Kasumi-1 (cell line): Measurements from ENCODE around the gene IQCM.
A peak's percentile ranks its signal among the peaks of the same experiment; 100 is the strongest.

Experiments used
- DNase-seq, 2 experiments: peaks; one replicate each; lab custom pipeline; 2025; lab: John Stamatoyannopoulos, UW

Gene IQCM

DNA sequence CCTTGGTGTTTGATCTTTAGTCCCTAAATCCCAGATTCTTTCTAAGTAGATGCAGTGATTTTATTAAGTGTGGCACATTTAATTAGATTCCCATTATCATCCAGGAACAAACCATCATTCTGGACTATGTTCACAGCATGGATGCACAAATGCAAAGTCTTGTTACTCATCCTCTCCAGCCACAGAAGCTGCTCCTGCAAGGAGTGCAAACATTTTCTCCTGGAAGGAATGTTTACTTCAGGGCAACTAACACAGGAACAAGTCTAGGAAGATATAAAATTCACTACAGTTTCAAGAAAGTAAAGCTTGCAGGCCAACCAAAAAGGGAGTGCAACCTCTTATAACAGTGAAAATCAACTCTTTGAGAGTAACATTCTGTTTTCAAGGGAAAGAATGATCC lies 106.0 kb downstream of the IQCM start:
- DNase-seq = no peak

DNA sequence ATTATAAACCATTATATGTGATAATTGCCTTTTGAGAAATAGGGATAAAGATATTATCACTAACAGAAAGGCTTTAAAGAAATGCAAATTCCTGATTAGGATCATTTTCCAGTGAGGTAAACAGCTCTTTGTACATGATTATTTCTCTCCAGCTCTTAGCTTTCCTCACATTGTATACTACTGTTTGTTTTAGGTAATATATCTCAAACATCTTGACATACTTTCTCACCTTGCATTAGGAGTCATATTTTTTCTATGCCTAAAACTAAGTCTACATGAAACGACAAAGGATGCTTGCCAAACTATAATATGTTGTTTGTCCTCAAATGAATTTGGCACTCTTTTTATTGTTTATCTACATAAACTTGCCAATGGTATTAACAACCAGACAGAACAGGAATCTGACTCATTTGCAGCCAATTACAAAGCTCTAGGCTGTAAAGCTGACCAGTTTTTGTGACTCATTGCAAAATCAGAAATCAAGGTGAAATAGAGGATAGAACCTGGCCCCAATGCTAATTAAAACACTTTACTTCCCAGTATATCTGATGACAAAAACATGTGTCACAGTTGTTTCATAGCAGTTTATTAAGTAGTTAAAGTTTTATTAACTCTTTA lies 107.0 kb downstream of the IQCM start:
- DNase-seq = no peak

DNA sequence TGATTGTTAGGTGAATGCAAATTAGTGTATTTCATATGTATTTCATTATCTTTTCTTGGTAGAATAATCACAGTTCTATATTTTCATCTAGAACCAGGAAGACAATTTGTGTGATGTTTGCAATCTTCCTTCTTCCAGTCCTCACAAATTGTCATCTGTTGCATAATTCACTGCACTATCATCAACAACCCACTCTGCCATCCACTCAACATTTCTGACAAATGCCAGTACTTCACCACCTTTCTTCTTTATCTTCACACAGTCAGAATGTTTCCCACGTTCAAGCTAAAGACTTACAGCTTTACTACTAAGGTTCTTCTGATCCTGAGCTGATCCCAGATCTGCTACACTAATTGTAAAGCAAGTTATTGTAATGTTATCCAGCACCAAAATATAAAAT lies 107.8 kb downstream of the IQCM start:
- DNase-seq = no peak

DNA sequence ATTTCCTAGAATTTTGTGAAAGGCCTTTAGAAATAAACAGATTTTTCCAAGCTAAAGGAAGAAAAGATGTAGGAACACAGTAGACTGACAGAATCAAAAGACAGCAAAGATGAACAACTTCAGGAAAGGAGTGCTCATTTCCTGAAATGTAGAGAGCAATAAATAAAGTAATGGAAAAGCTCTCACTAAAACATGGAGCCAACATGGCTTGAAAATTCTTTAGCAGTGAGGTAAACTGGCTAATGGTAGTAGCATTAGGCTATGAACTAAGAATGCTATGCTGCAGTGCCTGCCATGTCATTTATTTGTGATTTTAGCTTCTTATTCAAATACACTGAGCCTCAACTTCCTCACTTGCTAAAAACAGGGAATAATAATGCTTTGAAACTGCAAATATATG lies 108.7 kb downstream of the IQCM start:
- DNase-seq = no peak

DNA sequence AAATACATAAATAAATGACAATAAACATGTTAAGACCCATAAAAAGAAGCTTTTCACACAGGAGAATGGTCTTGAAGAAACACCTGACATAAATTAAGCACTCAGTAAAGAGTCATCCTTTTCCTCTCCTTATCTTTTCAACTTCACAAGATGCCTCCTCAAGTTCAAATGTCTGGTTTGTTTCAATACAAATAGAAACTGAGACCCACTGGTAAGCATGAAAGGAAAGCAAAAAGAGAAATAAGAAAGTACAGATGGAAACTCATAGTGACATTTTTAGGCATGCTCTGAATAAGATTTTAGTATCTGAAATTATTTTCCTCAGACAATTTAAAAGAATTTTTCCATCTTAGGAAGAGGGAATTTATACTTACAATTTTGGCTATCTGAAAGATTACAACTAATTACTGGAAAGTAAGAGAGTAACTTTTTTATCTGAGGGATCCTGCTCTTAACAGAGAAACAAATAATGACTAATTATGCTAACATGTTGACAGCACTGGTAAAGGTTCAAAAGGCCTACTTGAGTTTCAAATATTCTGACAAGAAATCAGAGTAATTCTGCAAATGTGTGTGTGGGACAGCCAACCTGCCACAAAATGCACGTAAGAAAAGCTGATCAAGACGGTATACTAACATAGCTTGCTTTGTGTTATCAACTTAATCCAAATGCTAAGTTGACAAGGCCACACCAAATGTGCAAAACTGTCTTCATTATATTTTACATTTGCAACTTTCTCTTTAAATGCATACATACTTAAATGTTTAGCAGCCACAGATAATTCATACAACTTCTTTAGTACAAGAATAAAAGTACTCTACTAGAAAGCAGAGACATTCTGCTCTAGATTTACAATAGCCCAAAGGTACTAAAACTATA lies 113.0 kb downstream of the IQCM start:
- DNase-seq = no peak

DNA sequence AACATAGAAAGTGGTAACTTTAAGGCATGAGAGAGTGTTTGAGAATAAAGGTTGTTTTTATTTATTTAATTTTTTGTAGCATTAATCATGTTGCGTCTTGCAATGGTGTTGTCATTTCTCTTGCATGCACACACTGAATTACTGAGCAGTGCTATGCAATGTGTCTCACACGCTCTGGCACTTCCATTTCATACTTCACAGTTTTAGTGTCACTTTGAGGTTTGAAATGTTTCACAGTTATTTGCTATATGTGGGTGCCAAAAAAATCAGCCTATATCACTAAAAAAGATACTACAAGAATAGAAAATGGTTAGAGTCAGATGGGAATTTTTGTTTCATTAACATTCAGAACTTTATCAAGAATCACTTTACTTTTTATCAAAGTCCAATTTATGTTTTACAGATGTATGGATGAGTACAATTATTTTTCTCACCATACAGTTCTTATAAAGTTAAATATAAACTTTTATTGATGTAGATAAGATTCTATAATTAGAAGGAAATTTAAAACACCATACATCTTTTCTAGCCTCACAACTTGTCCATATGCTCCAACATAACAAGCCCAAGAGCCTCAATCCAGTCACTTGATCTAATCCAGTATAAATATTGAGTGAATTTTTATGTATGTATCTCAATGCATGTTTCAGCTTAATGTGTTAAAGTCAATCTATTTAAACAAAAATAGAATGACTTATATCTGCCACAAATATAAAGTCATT lies 114.0 kb downstream of the IQCM start:
- DNase-seq = no peak

DNA sequence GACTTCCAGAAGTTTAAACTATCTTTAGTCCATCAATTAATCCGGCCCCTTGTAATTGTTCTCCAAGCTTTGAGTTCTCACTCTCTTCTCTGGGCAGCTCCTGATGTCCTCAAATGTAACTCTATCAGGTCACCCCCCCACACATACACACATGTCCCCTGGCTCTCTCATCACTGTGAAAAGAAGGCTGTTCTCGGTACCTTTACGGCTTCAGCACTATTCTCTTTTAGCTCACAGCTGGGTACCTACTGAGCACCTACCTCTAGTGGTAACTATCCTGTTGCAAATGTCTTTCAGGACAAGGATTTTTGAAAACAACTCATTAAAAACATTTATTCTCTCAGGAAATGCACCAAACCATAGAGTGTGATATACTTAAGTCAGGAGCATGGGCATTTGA lies 115.4 kb downstream of the IQCM start:
- DNase-seq = no peak

DNA sequence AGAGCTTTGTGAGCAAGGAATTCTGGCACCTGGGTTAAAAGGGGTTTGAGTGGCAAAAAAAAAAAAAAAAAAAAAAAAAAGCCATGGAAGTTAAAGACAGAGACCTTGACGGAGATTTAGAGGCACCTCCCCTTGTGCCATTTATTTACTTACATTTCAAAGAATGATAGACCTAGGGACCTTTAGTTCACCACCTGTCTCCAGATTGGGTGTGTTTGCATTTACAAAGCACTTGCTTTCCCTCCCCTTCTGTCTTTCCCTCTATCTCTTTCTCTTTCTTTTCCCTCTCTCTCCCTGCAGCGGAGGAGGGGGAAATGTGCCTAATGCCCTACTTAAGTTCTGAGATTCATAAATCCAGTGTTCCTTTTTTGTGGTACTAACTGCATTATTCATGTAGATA lies 116.0 kb downstream of the IQCM start:
- no peak for DNase-seq

DNA sequence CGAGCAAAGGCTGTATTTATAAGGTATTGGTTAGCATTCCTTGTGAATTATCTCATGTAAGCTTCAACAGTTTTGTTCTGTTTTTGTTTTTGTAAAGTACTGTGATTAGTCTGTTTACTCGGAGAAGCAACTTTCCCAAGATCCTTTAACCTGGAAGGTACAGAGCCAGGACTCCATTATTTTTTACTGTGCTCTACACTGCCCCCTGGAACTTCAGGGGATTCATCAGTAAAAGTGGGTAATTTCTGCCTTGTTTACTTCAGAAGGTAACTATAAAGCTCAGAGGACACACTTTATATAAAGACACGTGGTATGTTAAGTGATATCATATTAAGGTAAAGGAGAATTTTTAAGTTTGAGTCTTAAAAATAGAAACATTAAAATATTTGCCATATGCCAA lies 124.9 kb downstream of the IQCM start:
- DNase-seq = no peak

DNA sequence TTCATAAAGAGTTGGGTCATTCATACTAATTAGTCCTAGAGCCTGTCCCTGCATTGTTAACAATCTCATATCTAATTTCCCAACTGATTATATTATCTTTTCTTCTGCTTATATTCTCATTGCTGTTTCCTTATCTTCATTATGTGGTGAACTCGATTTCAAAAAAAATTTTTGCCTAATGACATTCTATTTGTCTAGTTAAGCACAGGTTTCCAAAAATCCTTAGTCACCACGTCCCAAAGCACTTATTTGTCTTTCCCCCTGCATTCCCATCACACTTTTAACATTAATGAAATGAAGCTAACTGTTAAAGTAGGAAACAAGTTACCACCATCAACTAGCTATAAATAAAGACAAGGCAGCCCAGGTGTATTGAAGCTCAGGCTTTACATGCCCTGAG lies 131.1 kb downstream of the IQCM start:
- DNase-seq = no peak

DNA sequence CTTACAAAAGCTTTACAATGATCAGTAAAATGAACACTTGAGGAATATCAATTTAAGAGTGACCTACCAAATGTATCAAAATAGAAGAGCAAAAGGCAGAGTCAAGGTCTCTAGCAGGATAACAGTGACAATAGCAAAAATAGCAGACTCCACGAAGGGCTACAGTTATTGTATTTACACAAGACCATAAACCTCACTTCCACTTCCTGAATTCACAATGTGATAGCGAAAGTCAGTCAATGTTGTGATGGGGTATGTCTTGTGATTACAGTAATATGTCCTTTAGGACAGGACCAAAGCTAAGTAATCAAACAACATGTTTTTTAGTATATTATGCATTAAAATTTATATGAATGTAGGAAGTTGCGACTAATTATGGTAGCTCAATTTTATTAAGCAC lies 139.6 kb downstream of the IQCM start:
- DNase-seq = peak; percentile 18 to 40

DNA sequence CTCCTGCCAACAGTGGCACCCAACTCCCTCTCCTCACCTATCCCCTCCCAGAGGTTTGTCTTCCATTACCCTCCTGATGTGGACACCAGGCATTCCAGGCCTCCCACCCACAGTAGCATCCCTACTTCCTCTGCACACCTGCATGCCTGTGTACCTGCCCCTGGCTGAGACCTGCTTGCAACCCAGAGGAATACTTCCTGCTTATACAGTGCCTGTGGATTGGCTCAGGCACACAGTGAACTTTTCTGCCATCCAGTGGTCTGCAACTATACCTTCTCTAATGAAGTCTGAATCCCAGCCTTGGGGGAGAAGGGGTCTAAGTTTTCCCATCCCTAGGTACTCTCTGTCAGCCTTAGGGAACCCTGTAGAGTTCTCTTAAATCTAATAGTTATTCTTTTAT lies 169.9 kb downstream of the IQCM start:
- no peak for DNase-seq

DNA sequence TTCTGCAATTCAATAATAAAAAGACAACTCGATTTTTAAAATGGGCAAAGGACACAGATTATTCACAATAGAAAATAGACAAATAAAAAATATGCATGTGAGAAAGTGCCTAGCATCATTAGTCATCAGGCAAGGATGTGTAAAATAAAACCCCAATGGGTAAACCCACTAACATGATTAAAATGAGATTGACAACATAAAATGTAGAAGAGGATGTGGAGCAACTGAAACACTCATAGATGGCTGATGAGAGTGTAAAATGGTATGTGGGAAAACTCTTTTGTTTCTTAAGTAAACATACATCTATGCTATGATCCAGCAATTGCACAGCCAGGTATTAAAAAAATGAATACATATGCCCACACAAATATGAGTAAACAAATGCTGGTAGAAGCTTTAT lies 177.6 kb downstream of the IQCM start:
- no peak for DNase-seq

DNA sequence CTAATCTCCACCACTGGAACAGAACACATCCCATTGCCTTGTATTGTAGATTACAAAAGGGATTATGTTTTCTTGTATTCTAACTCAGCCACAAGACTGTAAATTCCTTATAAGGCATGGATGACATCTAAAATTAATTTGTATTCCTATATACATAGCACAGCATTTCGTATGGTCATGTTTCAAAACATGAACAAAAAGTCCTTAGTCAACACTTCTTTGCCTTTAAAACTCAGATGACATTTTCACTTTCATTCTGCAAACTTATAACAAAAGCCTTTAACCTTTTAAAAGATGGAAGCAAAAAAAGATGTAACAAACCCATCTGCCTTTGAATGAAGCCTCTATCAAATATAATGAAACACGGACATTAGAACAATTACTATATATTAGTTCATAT lies 181.3 kb downstream of the IQCM start:
- no peak for DNase-seq

DNA sequence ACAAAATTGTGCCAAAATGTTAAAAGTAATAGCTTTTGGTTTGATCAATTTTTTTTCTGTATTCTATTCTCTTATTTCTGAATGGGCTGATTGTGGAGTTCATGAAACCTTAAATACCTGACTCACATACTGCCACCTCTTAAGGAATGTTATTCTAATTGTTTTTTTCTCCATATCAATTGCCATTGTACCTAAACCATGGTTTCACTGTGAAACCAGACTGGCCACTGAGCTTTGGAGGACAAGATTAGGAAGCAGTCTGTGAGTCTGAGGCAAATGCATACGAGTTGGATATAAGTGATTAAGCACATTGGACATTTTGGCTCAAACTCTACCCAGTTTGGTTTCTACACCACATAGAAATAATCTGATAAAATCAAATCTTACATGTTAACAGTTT lies 184.0 kb downstream of the IQCM start:
- no peak for DNase-seq

DNA sequence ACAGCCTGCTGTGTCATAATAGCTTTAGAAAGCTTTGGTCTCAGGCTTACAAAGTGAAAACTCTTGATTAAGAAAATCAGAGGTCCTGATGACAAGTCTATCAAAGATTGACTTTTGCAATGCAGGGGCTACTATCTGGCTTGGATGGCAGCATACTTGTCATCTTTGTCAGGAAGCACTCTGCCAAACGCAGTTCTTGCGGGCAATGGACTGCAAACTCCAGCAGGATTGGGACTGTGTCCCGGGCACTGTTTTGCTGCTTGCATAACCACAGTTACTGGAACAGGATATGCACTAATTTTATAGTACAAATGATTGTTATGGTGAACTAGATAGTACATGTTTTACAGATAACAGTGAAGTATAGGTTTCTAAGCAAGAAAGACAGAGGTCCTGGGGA lies 185.6 kb downstream of the IQCM start:
- no peak for DNase-seq

DNA sequence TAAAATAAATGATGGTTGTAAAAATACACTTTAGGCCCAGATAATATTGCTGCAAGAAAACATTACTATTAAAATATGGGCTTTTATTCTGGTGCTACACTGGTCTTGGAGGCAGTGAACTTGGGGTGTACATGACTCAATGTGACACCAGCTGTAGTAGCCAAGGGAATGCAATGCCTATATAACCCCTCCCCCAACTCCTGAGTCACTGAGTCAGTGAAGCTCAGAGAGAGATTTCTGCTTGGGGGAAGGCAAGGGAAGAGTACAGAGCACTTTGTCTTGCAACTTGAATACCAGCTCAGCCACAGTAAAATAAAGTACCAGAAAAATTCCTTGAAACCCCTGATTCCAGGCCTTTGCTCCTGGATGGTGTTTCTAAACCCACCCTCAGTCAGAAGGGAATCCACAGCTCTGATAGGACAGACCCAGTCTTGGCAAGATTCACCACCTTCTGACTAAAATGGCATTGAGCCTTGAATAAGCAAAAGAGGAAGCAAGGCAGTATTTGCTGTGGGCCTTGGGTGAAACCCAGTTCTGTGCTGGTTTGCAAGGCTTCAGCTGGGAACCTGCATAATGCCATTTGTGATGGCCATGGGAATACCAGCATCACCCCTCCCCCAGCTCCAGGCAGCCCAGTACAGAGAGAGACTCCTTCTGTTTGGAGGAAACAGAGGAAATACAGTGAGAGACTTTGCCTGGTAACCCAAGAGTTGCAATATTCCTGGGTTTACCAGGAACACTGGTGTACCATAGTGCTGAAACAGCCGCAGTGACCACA lies 209.9 kb downstream of the IQCM start:
- DNase-seq = no peak

DNA sequence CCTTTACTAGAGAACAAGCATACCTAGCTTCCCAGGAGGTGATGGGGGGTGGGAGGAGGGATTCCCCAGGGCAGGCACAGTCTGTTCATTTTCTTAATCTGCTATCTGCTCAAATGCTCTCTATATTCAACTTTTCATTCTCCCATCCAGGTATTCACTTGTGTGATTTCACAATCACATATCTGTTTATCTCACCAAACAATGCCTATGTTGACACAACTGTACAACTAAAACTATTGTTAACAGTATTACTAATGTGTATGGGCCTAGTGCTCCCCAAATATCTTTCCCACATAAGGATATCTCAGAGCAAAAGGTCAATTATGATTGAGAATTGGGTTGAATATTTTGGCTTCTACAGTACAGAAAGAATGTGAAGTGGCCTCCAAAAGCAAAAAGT lies 210.8 kb downstream of the IQCM start:
- DNase-seq = no peak

DNA sequence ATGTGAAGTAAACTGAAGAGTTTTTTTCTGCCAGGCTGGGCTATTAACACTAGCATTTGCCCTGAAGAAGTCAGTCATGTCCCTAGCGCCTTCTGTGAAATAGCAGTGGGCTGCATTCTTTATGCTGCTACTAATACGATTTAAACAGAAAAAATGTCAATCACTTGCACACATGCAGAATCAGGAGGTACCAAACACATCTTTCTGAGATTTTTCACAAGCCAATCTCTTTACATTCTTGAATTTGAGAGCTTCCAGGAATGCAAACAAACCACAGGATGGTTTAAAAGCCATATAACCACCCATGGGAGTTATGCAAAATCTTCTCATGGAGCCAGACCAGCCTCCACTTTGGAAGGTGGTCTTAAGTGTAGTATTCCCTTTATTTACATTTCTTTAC lies 220.1 kb downstream of the IQCM start:
- no peak for DNase-seq

DNA sequence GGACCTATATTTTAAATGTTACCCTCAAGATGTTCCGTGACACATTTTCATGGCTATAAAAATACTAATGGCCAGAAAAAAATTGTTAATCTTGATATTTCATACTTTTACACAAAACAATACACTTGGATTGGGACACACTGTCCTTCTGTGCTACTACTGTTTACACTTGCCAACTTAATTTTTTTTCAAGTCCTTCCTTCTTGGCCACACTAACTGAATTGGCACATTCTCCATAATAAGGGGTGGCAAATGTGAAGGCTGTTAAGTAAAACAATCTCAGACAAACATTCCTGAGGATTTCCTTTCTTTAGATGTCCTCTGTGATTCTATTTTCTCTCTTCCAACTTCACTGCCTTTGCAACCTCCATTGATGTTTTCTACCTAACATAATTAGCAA lies 225.8 kb downstream of the IQCM start:
- DNase-seq = no peak

DNA sequence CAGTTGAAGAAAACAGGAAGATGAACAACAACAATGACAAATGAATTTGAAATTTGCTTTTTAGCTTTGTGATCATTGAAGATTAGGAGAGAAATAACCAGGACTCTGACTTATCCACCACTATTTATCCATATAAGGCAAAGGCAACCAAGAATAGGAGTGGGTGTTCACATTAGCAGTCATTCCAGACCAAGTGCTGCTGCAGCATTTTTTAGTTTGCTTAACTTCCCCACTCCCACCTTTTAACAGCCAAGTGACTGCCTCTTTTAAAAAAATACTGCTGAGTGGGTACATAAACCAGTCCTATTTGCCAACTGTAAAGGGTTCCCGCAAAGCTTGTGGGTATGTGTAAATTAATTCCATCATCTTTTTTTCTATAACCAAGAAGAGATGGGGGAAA lies 230.9 kb downstream of the IQCM start:
- no peak for DNase-seq

DNA sequence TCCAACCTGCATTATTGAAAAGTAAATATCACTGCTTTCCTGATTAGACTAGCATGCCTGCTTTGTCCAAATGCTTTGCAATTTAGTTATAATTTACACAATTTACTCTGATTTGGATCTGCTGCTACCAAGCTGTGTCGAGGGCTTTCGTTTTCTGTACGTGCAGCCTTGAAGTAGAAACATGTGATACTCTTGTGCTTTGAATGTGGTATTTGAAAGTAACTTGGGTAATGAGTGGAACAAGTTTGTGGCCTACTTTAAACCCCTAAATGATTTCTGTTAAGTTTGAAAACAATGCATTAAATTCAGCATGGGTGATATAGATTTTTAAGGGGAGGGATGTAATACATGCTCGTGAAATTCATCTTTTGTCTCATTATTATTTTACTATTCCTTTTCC lies 240.7 kb downstream of the IQCM start:
- DNase-seq = no peak
